IPS-15b (cell line): ENCODE data around the gene MAP3K20.
"Not testable (repeated sequence)": the region's sequence is repeated elsewhere in the genome, so short reads cannot be mapped to it uniquely, and the experiment has no call there.

Experiments used
- H3K27me3 ChIP-seq: one replicate; pipeline ENCODE4 v1.6.1; 2013; ENCODE audit warnings: low read length; ENCODE audit not compliant: control insufficient read depth, insufficient read depth
- H3K36me3 ChIP-seq: one replicate; pipeline ENCODE4 v1.6.1; 2013; ENCODE audit warnings: low read length; ENCODE audit not compliant: control insufficient read depth, insufficient read depth
- H3K4me1 ChIP-seq: one replicate; pipeline ENCODE4 v1.6.1; 2013; ENCODE audit warnings: mild to moderate bottlenecking, low read length; ENCODE audit not compliant: control insufficient read depth, insufficient read depth
- H3K4me3 ChIP-seq: one replicate; pipeline ENCODE4 v1.5.1; 2013; ENCODE audit warnings: low read depth, low read length
- H3K9ac ChIP-seq: one replicate; pipeline ENCODE4 v1.6.1; 2013; ENCODE audit warnings: low read depth, mild to moderate bottlenecking, low read length
- H3K9me3 ChIP-seq: one replicate; pipeline ENCODE4 v1.6.1; 2013; ENCODE audit warnings: mild to moderate bottlenecking, low read length; ENCODE audit not compliant: control insufficient read depth, insufficient read depth

MAP3K20 gene

GRCh38 chr2:173305303-173305702 lies 229.7 kb downstream of the MAP3K20 start:
- Histone ChIP-seq H3K9ac (no peak overlapping the region), H3K36me3 (no peaks in the 10 kb centered on the region), H3K4me1 (peaks cover 22% of the 10 kb centered on the region), H3K9me3 (no peaks in the 10 kb centered on the region), H3K27me3 (no peaks in the 10 kb centered on the region), H3K4me3 (no peak overlapping the region)

- Histone ChIP-seq H3K36me3 (no peaks in the 10 kb centered on the region), H3K4me3 (no peak overlapping the region), H3K27me3 (no peaks in the 10 kb centered on the region), H3K9ac (no peak overlapping the region), H3K4me1 (peaks cover 22% of the 10 kb centered on the region), H3K9me3 (no peaks in the 10 kb centered on the region)
Observed at GRCh38 chr2:173307293-173307692, 231.6 kb downstream of the MAP3K20 start.

GRCh38 chr2:173309370-173309769 lies 233.7 kb downstream of the MAP3K20 start:
- not testable (repeated sequence) for H3K9me3 ChIP-seq, H3K36me3 ChIP-seq, H3K27me3 ChIP-seq, H3K4me3 ChIP-seq, H3K9ac ChIP-seq
- H3K4me1 ChIP-seq, result peaks cover 22% of the 10 kb centered on the region

GRCh38 chr2:173311844-173312606 lies 236.4 kb downstream of the MAP3K20 start:
- H3K27me3 ChIP-seq, result no peaks in the 10 kb centered on the region
- no peak overlapping the region for H3K9ac ChIP-seq
- H3K36me3 ChIP-seq, result no peaks in the 10 kb centered on the region
- H3K4me3 ChIP-seq, result no peak overlapping the region
- H3K4me1 ChIP-seq, result peaks cover 4% of the 10 kb centered on the region
- H3K9me3 ChIP-seq, result no peaks in the 10 kb centered on the region
